Thyroid gland (tissue), 4 donors: Measurements from ENCODE around the gene TIMP4. TPM values are rescaled to one million over a fixed set of nuclear protein-coding genes. Genes with fewer than 3 reads are reported as not detected.
A peak's percentile ranks its signal among the peaks of the same experiment; 100 is the strongest.

Experiments used
- DNase-seq, 2 donors: peaks; one replicate each; pipeline ENCODE4 v3.0.0-alpha.2; 2019
- H3K27ac ChIP-seq, 3 donors: fragments of 200-600 bp; sonication (generic); 1 replicate in 2 of 3; 2 replicates in 1 of 3; pipeline ENCODE4 v1.5.1; 2016 to 2019; ENCODE audit warnings: mild to moderate bottlenecking in 1 of 3, moderate library complexity in 1 of 3
- H3K27me3 ChIP-seq: fragments of 200-600 bp; sonication (generic); one replicate; pipeline ENCODE4 v1.5.1; 2019
- H3K36me3 ChIP-seq, 2 donors: fragments of 200-600 bp; sonication (generic); one replicate each; pipeline ENCODE4 v1.5.1; 2016 to 2019
- H3K4me1 ChIP-seq, 2 donors: fragments of 200-600 bp; sonication (generic); one replicate each; pipeline ENCODE4 v1.5.1; 2017 to 2019
- H3K4me3 ChIP-seq, 3 donors: fragments of 200-600 bp; sonication (generic); replicated peaks in 1 of 3; 1 replicate in 2 of 3; 2 replicates in 1 of 3; pipeline ENCODE4 v1.5.1; 2016; ENCODE audit warnings: mild to moderate bottlenecking in 1 of 3
- H3K9me3 ChIP-seq: fragments of 200-600 bp; sonication (generic); one replicate; pipeline ENCODE4 v1.5.1; 2017
- POLR2A ChIP-seq, 2 donors: fragments of 450-650 bp; IDR thresholded peaks; one replicate each; pipeline ENCODE4 v1.6.1; 2017; ENCODE audit warnings: antibody characterized with exemption in 2 of 2, mild to moderate bottlenecking in 2 of 2, moderate library complexity in 1 of 2
- WGBS, 2 donors: methylation state at CpG; one replicate each; pipeline ENCODE4 v1.1.5; 2017; 5-methylcytosine and 5-hydroxymethylcytosine counted together
- intact Hi-C: fragments of 100-400 bp; cut with DNase I; formaldehyde crosslinking; loops from one replicate; pipeline ENCODE4 v1.15.1; 2023
- total RNA-seq, 4 donors: library from RNA; depleted of rRNA; stranded (reverse); fragments of >200 nt; gene quantifications; one replicate each; pipeline ENCODE4 v1.2.3, GENCODE V29; 2016
- TF ChIP-seq, protein P1 (sequence below), 6 experiments: fragments of 200-600 bp in 3 of 6; fragments of 450-650 bp in 3 of 6; sonication (generic) in 3 of 6; IDR thresholded peaks; one replicate each; pipeline ENCODE4 v1.5.1; 2016 to 2019; ENCODE audit warnings: antibody characterized with exemption in 6 of 6, mild to moderate bottlenecking in 2 of 6, inconsistent platforms in 1 of 6, moderate library complexity in 1 of 6

TIMP4 gene
- total RNA-seq, 4 donors from 2014 or later = 25.4 to 35.3 (median 32.6) TPM

DNA sequence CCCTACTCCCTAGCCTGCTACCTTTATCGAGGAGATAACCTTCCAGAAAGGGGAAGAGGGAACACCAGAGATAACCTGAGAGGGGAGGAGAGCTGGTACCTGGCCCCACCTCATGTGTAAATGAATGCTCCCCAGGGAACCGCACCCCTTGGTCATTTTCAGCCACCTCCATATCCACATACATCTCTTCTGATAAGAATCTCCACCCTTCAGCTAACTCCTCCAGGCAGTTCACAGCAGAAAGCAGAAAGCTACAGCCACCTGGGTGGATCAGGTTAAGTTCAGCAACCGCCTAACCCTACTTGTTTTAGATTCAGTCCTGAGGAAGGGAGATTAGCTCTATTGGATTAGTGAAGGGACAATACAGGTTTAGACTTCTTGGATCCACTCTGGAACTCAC is 38.0 kb upstream of the TIMP4 start:
- Histone ChIP-seq H3K36me3 (no peaks in the 10 kb centered on the region), H3K4me3 (no peak overlapping the region), H3K27ac (no peak overlapping the region), H3K9me3 (no peaks in the 10 kb centered on the region), H3K4me1 (peaks cover 19 to 21% of the 10 kb centered on the region in 2 donors), H3K27me3 (no peaks in the 10 kb centered on the region)
- TF ChIP-seq POLR2A (IDR thresholded peaks at IDR 0.05) = no peak
- TF ChIP-seq, protein P1, sequence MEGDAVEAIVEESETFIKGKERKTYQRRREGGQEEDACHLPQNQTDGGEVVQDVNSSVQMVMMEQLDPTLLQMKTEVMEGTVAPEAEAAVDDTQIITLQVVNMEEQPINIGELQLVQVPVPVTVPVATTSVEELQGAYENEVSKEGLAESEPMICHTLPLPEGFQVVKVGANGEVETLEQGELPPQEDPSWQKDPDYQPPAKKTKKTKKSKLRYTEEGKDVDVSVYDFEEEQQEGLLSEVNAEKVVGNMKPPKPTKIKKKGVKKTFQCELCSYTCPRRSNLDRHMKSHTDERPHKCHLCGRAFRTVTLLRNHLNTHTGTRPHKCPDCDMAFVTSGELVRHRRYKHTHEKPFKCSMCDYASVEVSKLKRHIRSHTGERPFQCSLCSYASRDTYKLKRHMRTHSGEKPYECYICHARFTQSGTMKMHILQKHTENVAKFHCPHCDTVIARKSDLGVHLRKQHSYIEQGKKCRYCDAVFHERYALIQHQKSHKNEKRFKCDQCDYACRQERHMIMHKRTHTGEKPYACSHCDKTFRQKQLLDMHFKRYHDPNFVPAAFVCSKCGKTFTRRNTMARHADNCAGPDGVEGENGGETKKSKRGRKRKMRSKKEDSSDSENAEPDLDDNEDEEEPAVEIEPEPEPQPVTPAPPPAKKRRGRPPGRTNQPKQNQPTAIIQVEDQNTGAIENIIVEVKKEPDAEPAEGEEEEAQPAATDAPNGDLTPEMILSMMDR (IDR thresholded peaks at IDR 0.05) = no peak
- 90 to 92% methylated on average over 3 of the region's 3 CpGs for WGBS, 2 donors
- no peak for DNase-seq
- intact Hi-C loops = no loop called here

DNA sequence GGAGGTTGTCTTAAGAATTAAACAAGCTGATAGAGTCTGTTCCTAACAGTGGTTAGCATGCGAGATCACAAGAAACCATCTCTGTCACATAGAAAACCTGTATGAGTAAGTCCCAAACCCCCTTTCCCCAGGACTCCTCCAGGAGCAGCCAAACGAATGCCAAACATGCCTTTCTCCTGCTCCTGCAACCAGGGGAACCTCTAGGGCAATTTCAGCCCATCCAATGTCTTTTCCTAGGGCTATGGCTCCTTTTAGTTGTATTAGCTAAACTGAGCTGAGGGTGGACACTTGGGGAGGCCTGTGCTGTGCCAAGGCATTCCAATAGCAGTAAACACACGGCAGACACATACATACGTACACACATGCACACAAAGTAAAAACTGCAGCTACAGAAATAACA is 36.5 kb upstream of the TIMP4 start:
- H3K36me3 ChIP-seq = no peaks in the 10 kb centered on the region
- DNase-seq = no peak
- H3K27ac ChIP-seq = peak overlapping the region in 1 of 3 donors; percentile 62
- no peak overlapping the region for H3K4me3 ChIP-seq
- H3K9me3 ChIP-seq = no peaks in the 10 kb centered on the region
- intact Hi-C loops = no loop called here
- TF ChIP-seq, protein P1 (IDR thresholded peaks at IDR 0.05) = no peak
- no peak for TF ChIP-seq POLR2A (IDR thresholded peaks at IDR 0.05)
- 83 to 90% methylated on average over 4 of the region's 4 CpGs for WGBS, 2 donors
- no peaks in the 10 kb centered on the region for H3K27me3 ChIP-seq
- peaks cover 20 to 21% of the 10 kb centered on the region in 2 donors for H3K4me1 ChIP-seq

DNA sequence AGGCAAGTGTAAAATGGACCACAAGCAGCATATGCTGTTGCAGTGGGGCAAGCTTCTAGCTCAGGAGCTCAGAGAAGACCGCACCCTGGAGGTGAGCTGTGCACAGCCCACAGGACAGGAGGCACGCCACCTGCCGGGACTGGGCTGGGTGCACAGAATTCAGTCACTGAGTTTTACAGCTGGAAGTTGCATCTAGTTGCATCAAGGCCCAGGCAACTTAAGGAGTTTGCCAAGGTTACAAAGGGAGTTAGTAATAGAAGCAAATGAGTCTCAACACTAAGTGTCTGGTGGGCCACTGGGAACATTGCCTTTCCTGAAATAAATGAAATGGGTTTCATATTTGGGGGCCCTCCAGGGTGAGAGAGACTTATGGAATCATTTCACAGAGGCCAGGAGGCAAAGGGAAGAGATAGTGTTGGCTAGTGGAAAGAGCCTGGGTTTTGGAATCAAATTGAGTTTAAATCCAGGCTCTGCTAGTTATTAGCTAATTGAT is 36.0 kb upstream of the TIMP4 start:
- Histone ChIP-seq H3K4me1 (peaks cover 25 to 26% of the 10 kb centered on the region in 2 donors), H3K4me3 (no peak overlapping the region), H3K9me3 (no peaks in the 10 kb centered on the region), H3K27ac (peak overlapping the region in 1 of 3 donors; percentile 62), H3K27me3 (no peaks in the 10 kb centered on the region), H3K36me3 (no peaks in the 10 kb centered on the region)
- intact Hi-C loops = no loop called here
- DNase-seq = no peak
- TF ChIP-seq, protein P1 (IDR thresholded peaks at IDR 0.05) = no peak
- no peak for TF ChIP-seq POLR2A (IDR thresholded peaks at IDR 0.05)
- 67 to 73% methylated on average over 3 of the region's 3 CpGs for WGBS, 2 donors

DNA sequence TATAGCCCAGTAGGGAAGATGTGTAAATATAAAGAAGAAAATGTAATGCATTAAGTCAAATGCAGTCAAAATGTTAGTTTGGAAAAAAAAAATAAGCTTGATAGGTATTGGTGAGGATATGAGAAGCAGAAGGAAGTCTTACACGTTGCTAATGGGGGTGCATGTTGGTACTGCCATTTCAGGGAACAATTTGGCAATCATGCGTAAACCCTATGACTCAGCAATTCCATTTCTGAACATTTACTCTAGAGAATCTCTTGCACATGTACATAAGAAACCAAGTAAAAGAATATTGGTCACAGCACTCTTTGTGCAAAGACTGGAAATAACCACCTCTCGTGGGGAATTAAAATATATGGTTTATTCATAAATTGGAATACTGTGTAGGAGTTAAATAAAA is 35.5 kb upstream of the TIMP4 start:
- DNase-seq = no peak
- Histone ChIP-seq H3K27ac (peak overlapping the region; percentile 26 to 68 (median 28)), H3K9me3 (no peaks in the 10 kb centered on the region), H3K4me3 (no peak overlapping the region), H3K27me3 (no peaks in the 10 kb centered on the region), H3K4me1 (peaks cover 31% of the 10 kb centered on the region in 2 donors), H3K36me3 (no peaks in the 10 kb centered on the region)
- TF ChIP-seq, protein P1 (IDR thresholded peaks at IDR 0.05) = no peak
- no peak for TF ChIP-seq POLR2A (IDR thresholded peaks at IDR 0.05)
- intact Hi-C loops = no loop called here
- WGBS, 2 donors = 46 to 52% methylated on average over 3 of the region's 3 CpGs

DNA sequence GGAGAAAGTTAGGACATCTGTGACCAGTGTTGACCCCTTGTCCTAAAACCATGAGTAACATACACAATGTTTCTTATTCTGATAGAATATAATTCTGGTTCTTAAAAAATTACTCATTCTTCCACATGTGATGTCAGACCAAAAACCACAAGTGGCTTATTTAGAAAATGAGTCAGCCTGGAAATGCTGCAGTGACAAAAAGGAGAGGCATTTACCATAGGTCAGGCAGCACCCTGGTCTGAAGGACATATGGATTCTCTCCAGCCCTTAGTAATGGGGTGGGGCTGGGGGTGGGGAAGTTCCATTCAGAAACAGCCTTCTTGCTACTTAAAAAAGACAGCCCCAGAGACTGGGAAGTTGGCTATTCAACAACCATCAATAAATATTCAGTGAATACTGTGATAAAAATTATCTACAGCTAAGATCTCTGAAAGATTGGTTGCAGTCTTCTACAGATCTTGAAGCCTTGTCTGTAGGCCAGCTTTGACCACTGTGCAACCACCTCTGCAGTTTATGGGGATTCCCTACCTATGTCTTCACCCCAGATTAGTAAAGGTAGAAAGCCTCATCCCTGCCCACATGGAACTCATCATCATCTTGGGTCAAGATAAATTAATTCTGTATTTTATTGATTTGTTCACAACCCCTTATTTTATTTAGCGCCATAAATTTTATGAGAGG is 34.9 kb upstream of the TIMP4 start:
- Histone ChIP-seq H3K27me3 (no peaks in the 10 kb centered on the region), H3K36me3 (no peaks in the 10 kb centered on the region), H3K9me3 (no peaks in the 10 kb centered on the region), H3K4me3 (no peak overlapping the region), H3K4me1 (peaks cover 36% of the 10 kb centered on the region in 2 donors), H3K27ac (peak overlapping the region; percentile 26 to 68 (median 28))
- no peak for DNase-seq
- WGBS, 2 donors = 98 to 100% methylated on average over 1 of the region's 1 CpG
- intact Hi-C loops = no loop called here
- TF ChIP-seq POLR2A (IDR thresholded peaks at IDR 0.05) = no peak
